Measurements from ENCODE around the gene THRB.
A peak's percentile ranks its signal among the peaks of the same experiment; 100 is the strongest.

Gene THRB

GRCh38 chr3:24510030-24510648 lies 15.5 kb upstream of the THRB start:
- no peak for DNase-seq

DNA sequence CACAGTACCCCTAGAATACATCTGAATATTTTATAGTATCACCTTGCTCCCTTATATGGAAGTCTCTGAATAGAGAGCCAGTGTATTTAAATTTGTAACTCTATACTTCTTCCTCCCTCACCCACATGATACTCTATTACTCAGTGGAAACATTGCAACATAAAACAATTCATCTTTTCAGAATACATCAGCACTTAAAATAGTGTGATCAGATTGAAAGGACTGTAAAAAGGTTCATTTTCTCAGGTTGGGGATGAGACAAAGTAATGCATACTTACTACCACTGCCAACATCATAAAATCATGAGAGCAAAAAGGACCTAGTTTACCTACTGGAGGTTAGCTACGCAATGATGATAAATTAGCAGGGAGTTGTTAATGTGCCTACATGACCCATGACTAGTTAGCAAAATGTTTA lies 13.8 kb upstream of the THRB start:
- peak; percentile 28 to 74 (median 73) for DNase-seq

GRCh38 chr3:24507776-24508422 lies 13.2 kb upstream of the THRB start:
- DNase-seq, result no peak

GRCh38 chr3:24506966-24507775 lies 12.5 kb upstream of the THRB start:
- peak; percentile 43 to 63 (median 50) for DNase-seq

DNA sequence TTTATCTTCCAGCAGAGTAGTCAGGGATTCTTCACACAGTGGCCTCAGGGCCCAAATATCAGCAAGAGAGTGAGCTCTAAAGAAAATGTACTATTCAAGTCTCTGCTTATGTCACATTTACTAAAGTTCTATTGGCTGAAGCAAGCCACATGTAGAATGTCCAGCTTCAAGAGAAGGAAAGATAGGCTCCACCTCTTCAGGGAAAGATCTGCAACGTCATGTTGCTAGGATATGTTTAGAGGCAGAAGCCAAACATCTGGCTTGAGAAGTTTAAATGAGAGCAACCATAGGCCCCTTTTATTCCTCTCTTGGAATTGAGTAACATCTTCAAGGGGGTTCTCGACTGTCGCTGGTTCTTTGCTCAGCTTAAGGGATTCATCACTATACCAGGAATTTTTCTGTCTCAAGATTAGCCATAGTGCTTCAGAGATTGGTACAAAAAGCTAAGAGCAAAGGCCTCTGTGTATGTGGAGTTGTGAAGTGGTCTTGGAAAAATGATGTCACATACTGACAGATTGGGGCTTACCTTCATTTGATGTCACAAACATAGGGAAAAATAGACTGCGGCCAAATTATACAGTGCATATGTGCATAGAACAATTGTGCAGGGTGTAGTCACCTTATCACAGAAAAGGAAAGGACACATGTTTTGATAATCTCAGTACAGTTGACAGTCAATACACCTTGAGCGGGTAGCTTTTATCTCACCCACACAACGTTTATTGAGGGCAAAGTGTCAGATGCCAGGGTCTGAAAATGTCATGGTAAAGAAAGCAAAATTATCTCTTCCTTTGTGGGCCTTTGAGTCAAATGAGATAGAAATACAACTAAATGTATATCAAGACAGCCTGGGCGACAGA lies 11.3 kb upstream of the THRB start:
- no peak for DNase-seq

GRCh38 chr3:24504772-24505171 lies 10.1 kb upstream of the THRB start:
- DNase-seq, result peak in 1 of 3 donors; percentile 64

DNA sequence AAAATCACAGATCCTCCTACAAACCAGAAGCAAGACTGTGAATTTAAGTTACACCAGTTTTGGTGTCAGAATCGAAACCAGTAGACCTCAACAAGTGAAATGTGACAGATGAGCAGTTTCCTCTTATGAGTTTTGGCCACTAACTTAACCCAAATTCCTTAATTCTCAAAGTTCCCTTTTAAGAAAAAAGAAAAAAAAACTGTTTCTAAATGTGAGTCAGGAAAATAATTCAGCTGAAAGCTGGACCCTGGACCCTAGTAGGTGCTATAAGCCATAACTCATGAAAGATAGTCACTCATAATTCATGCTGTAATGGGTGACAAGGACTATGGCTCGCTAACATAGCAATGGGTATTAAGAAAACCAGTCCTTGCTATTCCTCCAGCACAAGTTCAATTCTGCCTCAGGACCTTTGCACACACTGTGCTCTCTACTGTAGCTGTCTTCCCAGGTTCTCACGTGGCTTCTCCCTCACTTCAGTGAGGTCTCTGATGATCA lies 9.0 kb upstream of the THRB start:
- peak; percentile 73 to 93 (median 90) for DNase-seq

GRCh38 chr3:24502690-24503089 lies 8.0 kb upstream of the THRB start:
- peak; percentile 72 to 85 (median 84) for DNase-seq

DNA sequence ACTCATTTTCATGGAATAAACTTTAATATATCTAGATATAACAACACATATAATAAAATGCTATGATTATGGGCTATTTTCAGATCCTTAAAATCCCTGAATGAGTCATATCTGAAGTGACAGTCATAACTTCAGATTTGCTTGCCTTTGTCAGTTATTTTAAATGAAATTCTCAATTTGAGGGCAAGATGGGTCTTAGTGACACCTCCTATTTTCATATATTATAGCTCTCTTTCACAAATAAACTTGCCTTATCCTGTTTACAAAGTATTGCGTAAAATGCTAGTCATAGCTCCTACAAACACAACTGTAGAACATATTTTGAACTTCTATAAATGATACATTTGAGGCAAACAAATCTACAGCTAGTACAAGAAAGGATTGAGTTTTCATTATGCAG lies 6.2 kb upstream of the THRB start:
- peak in 2 of 3 donors; percentile 65 to 71 for DNase-seq

DNA sequence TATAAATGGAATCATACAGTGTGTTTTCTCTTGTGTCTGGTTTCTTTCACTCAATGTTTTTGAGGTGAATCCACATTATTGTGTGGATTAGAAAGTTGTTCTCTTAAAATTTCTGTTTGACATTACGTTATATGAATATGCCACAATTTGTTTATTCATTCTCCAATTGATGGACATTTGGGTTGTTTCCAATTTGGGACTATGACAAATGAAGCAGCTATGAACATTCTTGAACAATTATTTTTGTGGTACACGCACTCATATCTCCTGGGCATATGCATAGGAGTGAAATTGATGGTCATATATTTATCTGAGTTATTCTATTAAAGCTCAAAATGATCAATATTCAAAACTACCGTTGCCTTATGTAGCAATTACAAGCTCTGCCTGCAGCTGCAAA lies 5.3 kb upstream of the THRB start:
- DNase-seq, result no peak

DNA sequence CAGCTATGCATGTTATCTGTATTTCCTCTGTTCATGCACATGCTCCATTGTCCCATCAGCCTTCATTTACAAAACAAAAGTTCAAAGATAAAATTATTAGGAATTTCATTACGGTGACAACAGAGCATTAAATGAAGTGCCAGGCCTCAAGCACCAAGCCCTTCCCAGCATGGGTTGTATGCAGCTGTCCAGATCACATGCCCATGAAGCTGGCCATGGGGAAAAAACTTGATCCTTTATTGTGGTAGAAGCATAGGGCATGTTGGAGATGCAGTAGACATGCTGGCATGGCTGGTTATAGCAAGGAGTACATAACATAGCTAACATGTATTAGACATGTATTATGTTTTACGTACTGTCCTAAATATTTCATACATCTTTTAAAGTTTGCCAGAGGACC lies 4.1 kb upstream of the THRB start:
- DNase-seq, result no peak

DNA sequence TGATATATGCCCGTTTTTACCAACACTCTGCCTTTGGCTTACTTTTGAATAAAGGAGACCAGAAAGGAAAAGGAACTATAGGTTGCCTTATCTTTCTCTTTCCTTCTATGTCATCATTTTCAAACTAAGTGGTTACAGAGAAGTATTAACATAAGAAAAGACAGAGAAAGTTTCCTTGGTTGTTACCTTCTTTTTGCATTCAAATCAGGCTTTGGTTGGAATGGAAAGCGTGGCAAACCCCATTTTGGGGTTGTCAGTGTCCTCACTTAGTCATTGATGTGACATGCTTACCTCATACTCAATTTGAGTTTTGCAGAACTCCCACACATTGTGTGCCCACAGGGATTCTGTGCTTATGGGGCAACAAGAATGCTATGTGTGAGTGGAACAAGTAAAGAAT lies 3.7 kb upstream of the THRB start:
- peak; percentile 80 to 91 (median 87) for DNase-seq

DNA sequence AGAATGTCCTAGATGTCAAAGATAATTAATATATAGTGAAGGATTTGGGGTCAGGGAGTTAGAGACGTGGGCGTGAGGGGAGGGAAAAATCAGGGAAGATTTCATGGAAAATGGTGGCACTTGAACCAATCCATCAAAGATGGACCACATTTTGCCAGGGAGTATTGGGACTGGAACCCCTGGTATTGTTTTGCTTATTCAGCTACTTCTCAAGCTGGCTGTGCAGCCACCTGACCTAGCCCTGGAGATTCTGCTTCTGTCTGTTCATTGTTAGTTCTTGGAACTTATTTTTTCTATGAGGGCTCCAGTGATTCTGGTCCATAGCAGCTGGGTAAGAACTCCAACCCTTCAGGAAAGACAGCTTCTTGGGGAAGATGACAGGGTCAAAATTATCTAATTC lies 3.3 kb upstream of the THRB start:
- DNase-seq, result no peak

- DNase-seq, result peak; percentile 52 to 63 (median 55)
These were observed 2.2 kb upstream of the THRB start for GRCh38 chr3:24496529-24497482.

- peak; percentile 59 to 68 (median 64) for DNase-seq
These were observed 810 bp upstream of the THRB start for GRCh38 chr3:24495326-24495994.

- peak; percentile 79 to 85 (median 82) for DNase-seq
These were observed 668 bp downstream of the THRB start for GRCh38 chr3:24493746-24494617.

DNA sequence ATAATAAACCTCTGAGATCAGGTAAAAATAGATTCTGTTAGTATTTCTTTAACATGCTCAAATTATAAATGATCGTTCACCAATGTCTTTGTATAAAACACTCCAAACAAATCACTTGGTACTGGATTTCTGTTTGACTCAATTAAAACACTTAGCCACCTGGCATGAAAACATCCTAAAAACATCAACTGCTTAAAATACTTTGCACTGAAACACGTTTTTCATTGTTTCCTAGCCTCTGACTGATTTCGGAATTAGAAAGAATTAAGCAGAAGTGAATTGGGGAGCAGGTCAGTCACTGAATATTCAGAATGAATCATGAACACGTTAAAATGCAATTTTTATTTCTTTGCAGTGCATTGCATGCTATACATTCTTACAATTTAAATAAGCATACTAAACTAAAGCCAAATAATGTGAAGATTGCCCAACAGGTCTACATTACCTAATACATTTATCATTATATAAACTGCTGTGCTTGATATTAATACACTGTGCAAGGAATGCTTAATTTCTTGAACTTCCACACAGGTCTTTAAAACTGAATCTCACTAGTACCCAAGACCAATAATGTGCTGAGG lies 1.6 kb downstream of the THRB start:
- DNase-seq, result peak in 1 of 3 donors; percentile 30

DNA sequence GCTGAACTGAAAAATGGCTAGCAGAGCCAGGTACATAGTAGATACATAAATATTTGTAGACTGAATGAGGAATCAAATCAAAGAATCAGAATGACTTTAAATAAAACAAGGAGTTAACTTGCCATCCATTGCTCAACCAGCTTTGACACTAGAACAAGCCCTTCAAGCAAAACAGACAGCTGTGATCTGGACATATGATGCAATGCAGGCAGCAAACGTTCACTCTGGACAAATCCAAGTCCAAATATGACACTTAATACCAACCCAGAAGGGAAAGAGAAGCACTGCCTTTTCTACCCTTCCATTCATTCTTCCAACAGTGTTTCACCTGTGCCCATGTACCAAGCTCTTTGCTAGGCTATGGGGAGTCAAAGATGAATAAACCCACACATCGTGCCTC lies 4.5 kb downstream of the THRB start:
- DNase-seq, result no peak
